ENCODE results near the gene SKAP1. TPM values are rescaled to one million over a fixed set of nuclear protein-coding genes. Genes with fewer than 3 reads are reported as not detected.

Gene SKAP1
- total RNA-seq, 1 donor from 2014 or later: not detected

DNA sequence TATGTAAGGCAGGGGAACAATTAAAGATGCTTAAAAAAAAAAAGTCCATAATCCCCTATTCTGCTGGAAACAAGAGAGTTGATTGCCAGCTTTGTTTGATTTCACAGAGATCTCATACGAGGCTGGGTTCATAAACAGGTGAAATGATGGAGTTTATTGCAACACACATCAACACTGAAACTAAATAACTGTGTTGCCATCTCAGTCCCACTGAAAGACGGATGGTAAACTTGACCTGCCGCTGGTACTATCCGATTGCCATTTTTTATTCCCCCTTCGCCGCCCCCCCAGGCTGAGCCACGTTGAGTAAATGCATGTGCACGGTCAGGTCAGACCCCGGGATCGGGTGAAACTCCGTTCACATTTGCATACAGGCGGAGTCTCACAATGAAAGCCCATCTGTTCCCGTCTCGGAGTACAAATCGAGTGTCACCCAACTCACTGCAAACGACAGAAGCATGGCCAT is 119.2 kb downstream of the SKAP1 start:
- Histone ChIP-seq H3K27me3 (peaks cover 100% of the 10 kb centered on the region), H3K79me2 (ENCODE audit: low read depth) (no peaks in the 10 kb centered on the region), H2AFZ (replicated peaks) (no peak overlapping the region), H3K27ac (no peak overlapping the region), H3K36me3 (no peaks in the 10 kb centered on the region), H3K4me1 (no peaks in the 10 kb centered on the region), H3K4me2 (no peak overlapping the region), H4K20me1 (ENCODE audit: low read depth) (peaks cover 6% of the 10 kb centered on the region), H3F3A (ENCODE audit: low read depth) (no peaks in the 10 kb centered on the region), H3K4me3 (no peak overlapping the region), H3K9ac (no peak overlapping the region), H3K9me3 (ENCODE audit: low read depth) (no peaks in the 10 kb centered on the region)
- Mint-ChIP-seq H3K27ac (no peak overlapping the region), H3K36me3 (no peaks in the 10 kb centered on the region), H3K4me3 (peak overlapping the region; percentile 72), H3K4me1 (peaks cover 20% of the 10 kb centered on the region), H3K9me3 (no peaks in the 10 kb centered on the region), H3K27me3 (ENCODE audit: insufficient read depth, low read depth) (peaks cover 20% of the 10 kb centered on the region)
- DNase-seq (ENCODE audit: low spot score): peak; percentile 53
- TF ChIP-seq EZH2phosphoT487 (IDR thresholded peaks at IDR 0.05): no peak
- TF ChIP-seq, protein P1, sequence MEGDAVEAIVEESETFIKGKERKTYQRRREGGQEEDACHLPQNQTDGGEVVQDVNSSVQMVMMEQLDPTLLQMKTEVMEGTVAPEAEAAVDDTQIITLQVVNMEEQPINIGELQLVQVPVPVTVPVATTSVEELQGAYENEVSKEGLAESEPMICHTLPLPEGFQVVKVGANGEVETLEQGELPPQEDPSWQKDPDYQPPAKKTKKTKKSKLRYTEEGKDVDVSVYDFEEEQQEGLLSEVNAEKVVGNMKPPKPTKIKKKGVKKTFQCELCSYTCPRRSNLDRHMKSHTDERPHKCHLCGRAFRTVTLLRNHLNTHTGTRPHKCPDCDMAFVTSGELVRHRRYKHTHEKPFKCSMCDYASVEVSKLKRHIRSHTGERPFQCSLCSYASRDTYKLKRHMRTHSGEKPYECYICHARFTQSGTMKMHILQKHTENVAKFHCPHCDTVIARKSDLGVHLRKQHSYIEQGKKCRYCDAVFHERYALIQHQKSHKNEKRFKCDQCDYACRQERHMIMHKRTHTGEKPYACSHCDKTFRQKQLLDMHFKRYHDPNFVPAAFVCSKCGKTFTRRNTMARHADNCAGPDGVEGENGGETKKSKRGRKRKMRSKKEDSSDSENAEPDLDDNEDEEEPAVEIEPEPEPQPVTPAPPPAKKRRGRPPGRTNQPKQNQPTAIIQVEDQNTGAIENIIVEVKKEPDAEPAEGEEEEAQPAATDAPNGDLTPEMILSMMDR (IDR thresholded peaks at IDR 0.05): no peak
- no peak for TF ChIP-seq EZH2 (IDR thresholded peaks at IDR 0.05)

DNA sequence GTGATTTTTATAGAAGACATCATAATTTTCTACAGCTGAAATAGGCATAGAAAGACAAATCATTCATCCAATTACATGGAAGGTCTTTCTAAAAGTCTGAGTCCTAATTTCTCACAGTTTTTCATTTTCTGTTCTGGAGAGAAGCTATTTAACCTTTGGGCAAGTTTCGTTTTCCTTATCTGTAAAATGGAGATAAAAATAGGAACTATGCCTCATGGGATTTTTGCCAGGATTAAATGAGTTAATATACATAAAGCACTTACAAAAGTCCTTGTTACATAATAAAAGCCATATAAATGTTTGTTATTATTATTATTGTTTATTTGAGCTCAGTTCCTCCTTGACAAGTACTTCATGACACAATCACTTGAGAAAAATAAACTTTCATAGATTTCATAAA is 121.4 kb downstream of the SKAP1 start:
- TF ChIP-seq EZH2 (IDR thresholded peaks at IDR 0.05): no peak
- TF ChIP-seq, protein P1 (IDR thresholded peaks at IDR 0.05): no peak
- no peak for TF ChIP-seq EZH2phosphoT487 (IDR thresholded peaks at IDR 0.05)
- H3K36me3 ChIP-seq: no peaks in the 10 kb centered on the region
- no peak overlapping the region for H3K4me3 ChIP-seq
- no peaks in the 10 kb centered on the region for H3K79me2 ChIP-seq (ENCODE audit: low read depth)
- H3K9ac ChIP-seq: no peak overlapping the region
- Mint-ChIP-seq H3K27ac (no peak overlapping the region), H3K9me3 (no peaks in the 10 kb centered on the region), H3K4me3 (no peak overlapping the region), H3K4me1 (peaks cover 20% of the 10 kb centered on the region), H3K27me3 (ENCODE audit: insufficient read depth, low read depth) (peaks cover 22% of the 10 kb centered on the region), H3K36me3 (no peaks in the 10 kb centered on the region)
- no peak for DNase-seq (ENCODE audit: low spot score)
- H3K27ac ChIP-seq: no peak overlapping the region
- no peak overlapping the region for H2AFZ ChIP-seq (replicated peaks)
- no peaks in the 10 kb centered on the region for H3K4me1 ChIP-seq
- no peak overlapping the region for H3K4me2 ChIP-seq
- H3K9me3 ChIP-seq (ENCODE audit: low read depth): no peaks in the 10 kb centered on the region
- H3K27me3 ChIP-seq: peaks cover 100% of the 10 kb centered on the region
- peaks cover 6% of the 10 kb centered on the region for H4K20me1 ChIP-seq (ENCODE audit: low read depth)
- H3F3A ChIP-seq (ENCODE audit: low read depth): no peaks in the 10 kb centered on the region

DNA sequence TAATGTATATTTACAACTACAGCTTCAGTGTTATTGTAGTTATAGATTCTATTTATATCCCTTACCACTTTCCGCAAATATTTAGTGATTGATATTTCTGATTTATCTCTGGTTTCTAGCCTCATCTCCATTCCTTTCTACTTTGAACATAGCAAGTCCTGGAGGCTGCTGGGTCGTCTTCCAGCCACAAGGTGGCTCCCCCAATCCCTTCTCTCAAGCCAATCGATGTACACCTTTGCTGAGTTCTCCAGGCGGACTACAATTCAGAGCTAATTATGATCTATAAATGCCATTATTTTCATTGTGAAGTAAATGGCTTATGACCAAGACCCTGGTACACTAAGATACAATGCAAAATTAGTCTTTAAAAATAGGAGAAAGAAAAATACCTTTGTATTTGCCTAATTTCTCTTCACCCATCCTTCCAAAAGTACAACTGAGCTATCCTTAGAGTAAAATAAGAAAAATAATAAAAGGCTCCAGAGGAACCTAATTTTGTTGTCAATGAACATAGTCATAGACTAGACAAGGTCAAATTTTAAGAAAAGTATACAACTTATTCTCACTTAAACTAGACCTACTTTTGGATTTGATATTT is 122.1 kb downstream of the SKAP1 start:
- Histone ChIP-seq H3K4me1 (no peaks in the 10 kb centered on the region), H3K79me2 (ENCODE audit: low read depth) (no peaks in the 10 kb centered on the region), H3K36me3 (no peaks in the 10 kb centered on the region), H3F3A (ENCODE audit: low read depth) (no peaks in the 10 kb centered on the region), H3K4me3 (no peak overlapping the region), H3K27ac (no peak overlapping the region), H3K27me3 (peaks cover 100% of the 10 kb centered on the region), H3K9me3 (ENCODE audit: low read depth) (no peaks in the 10 kb centered on the region), H4K20me1 (ENCODE audit: low read depth) (peaks cover 6% of the 10 kb centered on the region), H3K9ac (no peak overlapping the region), H3K4me2 (no peak overlapping the region), H2AFZ (replicated peaks) (no peak overlapping the region)
- peaks cover 18% of the 10 kb centered on the region for H3K27me3 Mint-ChIP-seq (ENCODE audit: insufficient read depth, low read depth)
- H3K27ac Mint-ChIP-seq: no peak overlapping the region
- no peaks in the 10 kb centered on the region for H3K9me3 Mint-ChIP-seq
- peak; percentile 74 for DNase-seq (ENCODE audit: low spot score)
- H3K36me3 Mint-ChIP-seq: no peaks in the 10 kb centered on the region
- H3K4me1 Mint-ChIP-seq: peaks cover 17% of the 10 kb centered on the region
- TF ChIP-seq EZH2phosphoT487 (IDR thresholded peaks at IDR 0.05) (peak; percentile 66), EZH2 (IDR thresholded peaks at IDR 0.05) (peak; percentile 76)
- TF ChIP-seq, protein P1 (IDR thresholded peaks at IDR 0.05): peak; percentile 86
- no peak overlapping the region for H3K4me3 Mint-ChIP-seq
